SK-N-SH (cell line): ENCODE results near the gene ADD1. TPM values are rescaled to one million over a fixed set of nuclear protein-coding genes. Genes with fewer than 3 reads are reported as not detected.

Source experiments
- CTCF ChIA-PET: fragments of 300-600, 350-600 bp; formaldehyde crosslinking; extraction: SDS; loops from one replicate; lab custom pipeline; 2021; lab: Yijun Ruan, JAX
- POLR2A ChIA-PET: fragments of 350-600 bp; sonication (Branson Sonifier 250); formaldehyde crosslinking; extraction: SDS; loops from one replicate; lab custom pipeline; 2020; ENCODE audit warnings: antibody characterized with exemption, inconsistent platforms; lab: Yijun Ruan, JAX
- DNase-seq: peaks from one replicate; pipeline ENCODE4 v3.0.0; 2012
- H2AFZ ChIP-seq: fragments of 200-600 bp; sonication (generic); 2 replicates; pipeline ENCODE4 v1.8.1; 2016; ENCODE audit warnings: antibody characterized with exemption, mild to moderate bottlenecking, low read depth
- H3F3A ChIP-seq: fragments of 200-600 bp; sonication (generic); replicated peaks from 2 replicates; pipeline ENCODE3; 2016; ENCODE audit warnings: antibody characterized with exemption, mild to moderate bottlenecking; ENCODE audit not compliant: insufficient read depth
- H3K27ac ChIP-seq, 2 experiments: fragments of 200-500 bp in 1 of 2; fragments of 200-600 bp in 1 of 2; sonication (Bioruptor generic) in 1 of 2; sonication (generic), shearing (Covaris generic) in 1 of 2; 2 replicates each; pipeline versions ENCODE4 v1.5.1 to v1.6.1; 2014 to 2016; ENCODE audit warnings: low read depth in 2 of 2, inconsistent platforms in 1 of 2, low read length in 1 of 2, mild to moderate bottlenecking in 1 of 2, mixed read lengths in 1 of 2
- H3K27me3 ChIP-seq: fragments of 200-600 bp; sonication (generic), shearing (Covaris generic); 2 replicates; pipeline ENCODE4 v1.6.1; 2016; ENCODE audit warnings: mixed run types; ENCODE audit not compliant: insufficient read depth
- H3K36me3 ChIP-seq, 2 experiments: fragments of 200-500 bp in 1 of 2; fragments of 200-600 bp in 1 of 2; sonication (Bioruptor generic) in 1 of 2; sonication (generic) in 1 of 2; replicated peaks in 1 of 2; 2 replicates each; pipeline versions ENCODE3 to v1.5.1; 2014 to 2016; ENCODE audit warnings: low read length in 1 of 2, mild to moderate bottlenecking in 1 of 2; ENCODE audit not compliant: insufficient read depth in 2 of 2, control insufficient read depth in 1 of 2
- H3K4me1 ChIP-seq, 2 experiments: fragments of 200-500 bp in 1 of 2; fragments of 200-600 bp in 1 of 2; sonication (Bioruptor generic) in 1 of 2; sonication (generic), shearing (Covaris generic) in 1 of 2; 2 replicates each; pipeline versions ENCODE4 v1.5.1 to v1.6.1; 2014 to 2016; ENCODE audit warnings: low read depth in 1 of 2, low read length in 1 of 2, mixed run types in 1 of 2; ENCODE audit not compliant: insufficient read depth in 2 of 2, control insufficient read depth in 1 of 2
- H3K4me2 ChIP-seq: fragments of 200-600 bp; sonication (generic), shearing (Covaris generic); 2 replicates; pipeline ENCODE4 v1.6.1; 2017; ENCODE audit warnings: mixed run types
- H3K4me3 ChIP-seq, 2 experiments: fragments of 200-500 bp in 1 of 2; fragments of 200-600 bp in 1 of 2; sonication (Bioruptor generic) in 1 of 2; sonication (generic), shearing (Covaris generic) in 1 of 2; 2 replicates each; pipeline versions ENCODE4 v1.5.1 to v1.8.1; 2014 to 2016; ENCODE audit warnings: low read depth in 2 of 2, inconsistent platforms in 1 of 2, low read length in 1 of 2, mild to moderate bottlenecking in 1 of 2, mixed read lengths in 1 of 2, moderate library complexity in 1 of 2
- H3K79me2 ChIP-seq: fragments of 200-600 bp; sonication (generic); 2 replicates; pipeline ENCODE4 v1.8.1; 2017; ENCODE audit warnings: mild to moderate bottlenecking; ENCODE audit not compliant: insufficient read depth
- H3K9ac ChIP-seq: fragments of 200-600 bp; sonication (generic); 2 replicates; pipeline ENCODE4 v1.6.1; 2017; ENCODE audit warnings: mixed run types
- H3K9me2 ChIP-seq: fragments of 200-600 bp; sonication (generic); 2 replicates; pipeline ENCODE4 v1.6.1; 2017; ENCODE audit warnings: mixed run types
- H3K9me3 ChIP-seq: fragments of 200-600 bp; sonication (generic); 2 replicates; pipeline ENCODE4 v1.6.1; 2017; ENCODE audit warnings: mixed run types, mild to moderate bottlenecking, moderate library complexity
- H4K20me1 ChIP-seq: fragments of 200-600 bp; sonication (generic); 2 replicates; pipeline ENCODE4 v1.6.1; 2017; ENCODE audit warnings: mild to moderate bottlenecking, mixed run types; ENCODE audit not compliant: insufficient read depth
- ELF1 ChIP-seq: IDR thresholded peaks from 2 replicates; pipeline ENCODE4 v1.4.0; 2012
- FOSL2 ChIP-seq: IDR thresholded peaks from 2 replicates; pipeline ENCODE4 v1.4.0; 2012; ENCODE audit warnings: low read depth, mild to moderate bottlenecking, moderate library complexity, borderline replicate concordance
- GABPA ChIP-seq: IDR thresholded peaks from 2 replicates; pipeline ENCODE4 v1.4.0; 2012; ENCODE audit warnings: low read depth, mild to moderate bottlenecking
- RCOR1 ChIP-seq: fragments of 150-350 bp; IDR thresholded peaks from 2 replicates; pipeline ENCODE4 v1.6.1; 2017; ENCODE audit warnings: antibody characterized with exemption, low read length
- RXRA ChIP-seq: IDR thresholded peaks from 2 replicates; pipeline ENCODE4 v1.4.0; 2012; ENCODE audit warnings: low read depth, mild to moderate bottlenecking, borderline replicate concordance
- TAF1 ChIP-seq: IDR thresholded peaks from 2 replicates; pipeline ENCODE4 v1.6.1; 2012; ENCODE audit warnings: low read depth, mild to moderate bottlenecking, low read length, moderate library complexity, borderline replicate concordance
- WGBS: methylation state at CpG from one replicate; pipeline ENCODE4 v1.1.6; 2017; ENCODE audit warnings: low lambda C conversion rate; 5-methylcytosine and 5-hydroxymethylcytosine counted together
- polyA plus RNA-seq, 3 experiments: library from polyadenylated mRNA; depleted of rRNA; stranded (reverse); fragments of >200 nt; gene quantifications; 2 replicates each; pipeline ENCODE4 v1.2.3, GENCODE V29; 2012
- TF ChIP-seq, protein P1 (sequence below): fragments of 150-350 bp; IDR thresholded peaks from 2 replicates; pipeline ENCODE4 v1.6.1; 2016; ENCODE audit warnings: mild to moderate bottlenecking, low read depth, low read length

Gene ADD1
- polyA plus RNA-seq, 1 of the 3 experiments (the other 2 are of a cell fraction): 155 TPM

DNA sequence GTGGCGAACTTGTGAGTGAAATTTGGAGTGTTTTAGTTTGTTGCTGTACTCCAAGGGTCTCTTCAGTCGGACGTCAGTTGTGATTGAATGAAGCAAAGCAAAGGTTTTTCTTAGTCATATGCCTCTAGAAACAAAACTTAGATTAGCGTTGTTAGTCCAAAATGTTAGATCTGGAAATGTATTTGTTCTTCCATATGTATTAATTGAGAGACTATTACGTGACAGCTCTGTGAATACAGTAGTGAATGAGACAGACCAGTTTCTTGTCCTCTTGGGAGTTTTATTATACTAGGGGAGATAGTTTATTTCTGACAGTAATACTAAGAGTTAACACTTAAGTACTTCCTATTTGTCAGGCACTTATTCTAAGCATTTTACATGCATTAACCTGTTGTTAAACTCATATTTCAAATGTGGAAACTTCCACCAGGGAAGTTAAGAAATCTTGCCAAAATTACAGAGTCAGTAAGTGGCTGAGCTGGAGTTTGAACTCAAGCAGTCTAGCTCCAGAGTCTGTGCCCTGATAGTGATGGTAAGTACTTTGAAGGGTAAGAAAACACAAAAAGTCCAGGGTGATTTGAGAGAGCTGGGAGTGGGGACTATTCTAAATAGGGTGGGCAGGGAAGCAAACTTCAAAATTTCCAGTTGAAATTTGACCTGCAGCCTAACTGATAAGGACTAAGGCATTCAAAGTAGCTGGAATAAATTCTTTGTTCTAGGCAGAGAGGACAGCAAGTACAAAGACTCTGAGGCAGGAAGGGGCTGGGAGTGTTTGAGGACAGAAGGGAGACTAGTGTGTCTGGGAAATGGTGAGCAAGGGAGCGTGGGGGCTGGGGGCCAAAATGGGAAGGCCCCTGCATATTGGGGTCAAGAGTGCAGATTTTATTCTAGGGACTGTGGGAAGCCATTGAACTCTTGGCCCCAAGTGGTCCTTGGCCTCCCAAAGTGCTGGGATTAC, 17.0 kb downstream of the ADD1 start:
- peaks cover 4% of the 10 kb centered on the region for H3F3A ChIP-seq
- no peak for DNase-seq
- TF ChIP-seq TAF1: no peak
- no peak for TF ChIP-seq RXRA
- H3K4me2 ChIP-seq: peak overlapping the region; percentile 63
- H3K4me3 ChIP-seq: no peak overlapping the region
- H3K27ac ChIP-seq: peak overlapping the region; percentile 7 to 8; a peak in 1 of 4 replicates
- H3K9me2 ChIP-seq: no peaks in the 10 kb centered on the region
- H3K4me1 ChIP-seq: peaks cover 21 to 37% of the 10 kb centered on the region in 2 experiments
- no peaks in the 10 kb centered on the region for H3K9me3 ChIP-seq
- peaks cover 100% of the 10 kb centered on the region for H3K79me2 ChIP-seq
- no peak overlapping the region for H2AFZ ChIP-seq
- H3K9ac ChIP-seq: no peak overlapping the region
- peaks cover 97% of the 10 kb centered on the region for H4K20me1 ChIP-seq
- H3K36me3 ChIP-seq: peaks cover 0 to 26% of the 10 kb centered on the region in 2 experiments
- no peaks in the 10 kb centered on the region for H3K27me3 ChIP-seq
- POLR2A ChIA-PET: no interaction called here
- CTCF ChIA-PET: interaction anchor here (0.6 to 1.4 kb wide), 2 partner anchors 11 to 42 kb away, joined by 3 read pairs; no protein-coding TSS in a partner anchor
- 72% methylated on average over 6 of the region's 6 CpGs for WGBS

DNA sequence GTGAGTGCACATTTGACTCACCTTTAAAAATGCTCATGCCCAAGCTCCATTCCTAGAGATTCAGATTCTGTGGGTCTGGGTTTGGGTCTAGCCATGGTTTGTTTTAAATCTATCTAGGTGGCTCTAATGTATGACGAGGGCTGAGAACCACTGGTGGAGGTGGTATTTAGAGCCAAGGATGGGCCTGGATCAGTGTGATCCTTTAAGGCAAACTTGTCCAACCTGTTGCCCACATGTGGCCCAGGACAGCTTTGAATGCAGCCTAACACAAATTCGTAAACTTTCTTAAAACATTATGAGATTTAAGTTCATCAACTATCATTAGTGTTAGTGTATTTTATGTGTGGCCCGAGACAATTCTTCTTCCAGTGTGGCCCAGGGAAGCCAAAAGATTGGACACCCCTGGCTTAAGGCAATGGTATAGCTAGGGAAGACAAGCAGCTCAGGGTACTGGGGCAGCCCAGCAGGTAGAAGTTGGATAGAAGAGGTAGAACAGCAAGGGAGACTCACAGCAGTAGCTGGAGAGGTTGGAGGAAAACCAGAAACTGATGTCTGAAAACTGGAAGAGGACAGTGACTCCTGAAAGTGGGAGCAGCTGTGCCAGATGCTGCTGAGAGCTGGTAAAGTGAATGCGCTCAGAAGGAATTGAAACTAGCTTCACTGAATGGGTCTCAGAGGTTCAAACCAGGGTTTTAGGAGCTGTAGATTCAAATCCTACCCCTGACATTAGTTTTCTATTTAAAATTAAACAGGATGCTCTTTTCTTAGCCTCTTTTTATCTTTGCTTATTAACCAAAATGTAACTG, 18.2 kb downstream of the ADD1 start:
- WGBS: 100% methylated on average over 4 of the region's 4 CpGs
- DNase-seq: no peak
- no peaks in the 10 kb centered on the region for H3K27me3 ChIP-seq
- H2AFZ ChIP-seq: no peak overlapping the region
- peaks cover 0 to 19% of the 10 kb centered on the region in 2 experiments for H3K36me3 ChIP-seq
- no peak for TF ChIP-seq ELF1
- ChIA-PET POLR2A (interaction anchor here (1.1 kb wide), 1 partner anchor 25 kb away, joined by 3 read pairs; no protein-coding TSS in a partner anchor), CTCF (no interaction called here)
- H3K9me2 ChIP-seq: no peaks in the 10 kb centered on the region
- peaks cover 100% of the 10 kb centered on the region for H3K79me2 ChIP-seq
- H3K4me1 ChIP-seq: peaks cover 24 to 39% of the 10 kb centered on the region in 2 experiments
- no peak overlapping the region for H3K9ac ChIP-seq
- no peaks in the 10 kb centered on the region for H3F3A ChIP-seq
- H4K20me1 ChIP-seq: peaks cover 100% of the 10 kb centered on the region
- H3K4me3 ChIP-seq: no peak overlapping the region
- 0 out of 2 replicates have a peak overlapping the region, but pooled peaks have one; percentile 5 for H3K4me2 ChIP-seq
- no peaks in the 10 kb centered on the region for H3K9me3 ChIP-seq
- peak overlapping the region in 1 of 2 experiments; percentile 5; a peak in 1 of 4 replicates for H3K27ac ChIP-seq

GRCh38 chr4:2862528-2862927, 18.9 kb downstream of the ADD1 start:
- 48% methylated on average over 1 of the region's 1 CpG for WGBS
- ChIA-PET CTCF (no interaction called here), POLR2A (interaction anchor here (1.1 kb wide), 1 partner anchor 24 kb away, joined by 3 read pairs; no protein-coding TSS in a partner anchor)
- Histone ChIP-seq H3K36me3 (peaks cover 0 to 13% of the 10 kb centered on the region in 2 experiments), H3K4me2 (0 out of 2 replicates have a peak overlapping the region, but pooled peaks have one; percentile 5), H3K27me3 (no peaks in the 10 kb centered on the region), H3K9ac (no peak overlapping the region), H4K20me1 (peaks cover 100% of the 10 kb centered on the region), H3F3A (no peaks in the 10 kb centered on the region), H2AFZ (no peak overlapping the region), H3K9me3 (no peaks in the 10 kb centered on the region), H3K79me2 (peaks cover 100% of the 10 kb centered on the region), H3K9me2 (no peaks in the 10 kb centered on the region), H3K4me3 (no peak overlapping the region), H3K27ac (peak overlapping the region in 1 of 2 experiments; percentile 5; a peak in 1 of 4 replicates), H3K4me1 (peaks cover 31 to 46% of the 10 kb centered on the region in 2 experiments)
- DNase-seq: no peak
- TF ChIP-seq RCOR1 (no peak), FOSL2 (peak; percentile 13; the same call in 1 of the 2 replicates), GABPA (no peak), ELF1 (no peak)
- TF ChIP-seq, protein P1, sequence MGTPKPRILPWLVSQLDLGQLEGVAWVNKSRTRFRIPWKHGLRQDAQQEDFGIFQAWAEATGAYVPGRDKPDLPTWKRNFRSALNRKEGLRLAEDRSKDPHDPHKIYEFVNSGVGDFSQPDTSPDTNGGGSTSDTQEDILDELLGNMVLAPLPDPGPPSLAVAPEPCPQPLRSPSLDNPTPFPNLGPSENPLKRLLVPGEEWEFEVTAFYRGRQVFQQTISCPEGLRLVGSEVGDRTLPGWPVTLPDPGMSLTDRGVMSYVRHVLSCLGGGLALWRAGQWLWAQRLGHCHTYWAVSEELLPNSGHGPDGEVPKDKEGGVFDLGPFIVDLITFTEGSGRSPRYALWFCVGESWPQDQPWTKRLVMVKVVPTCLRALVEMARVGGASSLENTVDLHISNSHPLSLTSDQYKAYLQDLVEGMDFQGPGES: no peak
